Stimulated activated CD8-positive, alpha-beta memory T cell treated with anti-CD3 and anti-CD28 coated beads, Interleukin-4, amount 100 ng/mL, for 4 hours (primary cell): ENCODE data around the gene GRIN2A.

Source experiments
- DNase-seq, 2 donors: peaks; one replicate each; pipeline ENCODE4 v3.0.0-alpha.2; 2020; ENCODE audit warnings: low read depth in 2 of 2, low spot score in 1 of 2

Gene GRIN2A

DNA sequence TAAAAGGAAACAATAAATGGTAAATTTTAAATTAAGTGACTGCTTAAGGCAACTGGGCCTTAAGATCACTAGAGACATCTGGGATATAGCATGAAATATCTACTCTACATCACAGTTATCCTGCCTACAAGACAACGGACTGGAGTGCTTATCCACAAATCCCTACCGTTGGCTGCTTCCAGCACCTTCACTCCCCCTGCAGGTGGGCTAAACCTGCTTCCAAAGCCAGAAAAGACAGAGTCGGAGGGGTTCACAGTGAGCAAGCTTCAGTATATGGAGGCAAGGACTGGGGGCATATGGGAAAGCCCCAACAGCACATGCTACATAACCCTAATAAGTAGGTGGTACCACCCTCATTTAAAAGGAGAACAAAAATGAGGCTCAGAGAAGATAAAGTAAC, 45.3 kb downstream of the GRIN2A start:
- no peak for DNase-seq

GRCh38 chr16:10130538-10130937, 51.7 kb downstream of the GRIN2A start:
- DNase-seq, result no peak

GRCh38 chr16:10128397-10129258, 53.6 kb downstream of the GRIN2A start:
- DNase-seq, result no peak

GRCh38 chr16:10126686-10127085, 55.5 kb downstream of the GRIN2A start:
- no peak for DNase-seq

GRCh38 chr16:10123141-10123540, 59.1 kb downstream of the GRIN2A start:
- DNase-seq, result no peak

GRCh38 chr16:10122546-10122945, 59.7 kb downstream of the GRIN2A start:
- no peak for DNase-seq

- no peak for DNase-seq
These were observed 60.3 kb downstream of the GRIN2A start for GRCh38 chr16:10121897-10122425.

DNA sequence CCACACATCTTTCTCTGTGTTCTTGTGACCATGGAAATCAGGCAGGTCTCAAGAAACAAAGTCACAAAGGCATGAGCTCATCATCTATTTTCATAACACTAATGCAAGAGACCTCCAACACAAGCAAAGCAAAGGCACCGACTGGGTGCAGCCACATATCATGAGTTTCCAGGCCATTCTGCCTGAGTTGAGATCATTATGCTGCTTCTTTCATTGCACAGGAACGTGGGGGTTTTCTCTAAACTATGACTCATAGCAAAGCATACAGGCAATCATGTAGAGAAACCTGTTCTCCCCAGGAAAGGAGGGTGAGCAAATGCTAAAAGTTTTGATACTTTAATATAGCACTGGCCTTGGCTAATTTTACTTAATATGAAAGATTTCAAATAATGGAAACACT, 60.7 kb downstream of the GRIN2A start:
- DNase-seq, result no peak

- DNase-seq, result no peak
These were observed 61.3 kb downstream of the GRIN2A start for GRCh38 chr16:10120953-10121352.

DNA sequence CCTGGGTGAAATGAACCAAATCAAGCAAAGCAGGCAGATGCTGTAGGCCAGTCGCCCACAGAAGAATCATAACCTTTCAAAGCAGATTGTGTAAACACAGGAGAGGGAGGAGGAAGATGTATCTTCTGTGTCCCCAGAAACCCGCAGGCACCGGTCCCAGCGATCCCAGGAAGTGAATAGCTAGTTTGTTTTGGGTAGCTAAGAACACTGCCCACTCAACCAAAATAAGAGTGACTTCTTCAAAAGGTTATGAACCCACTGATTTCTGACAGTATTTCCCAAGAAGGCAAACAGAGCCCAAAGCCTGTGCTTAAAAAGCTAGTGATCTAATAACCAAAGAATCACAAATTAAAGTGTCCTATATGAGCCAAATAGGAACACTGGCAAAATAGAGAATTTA, 67.8 kb downstream of the GRIN2A start:
- no peak for DNase-seq

DNA sequence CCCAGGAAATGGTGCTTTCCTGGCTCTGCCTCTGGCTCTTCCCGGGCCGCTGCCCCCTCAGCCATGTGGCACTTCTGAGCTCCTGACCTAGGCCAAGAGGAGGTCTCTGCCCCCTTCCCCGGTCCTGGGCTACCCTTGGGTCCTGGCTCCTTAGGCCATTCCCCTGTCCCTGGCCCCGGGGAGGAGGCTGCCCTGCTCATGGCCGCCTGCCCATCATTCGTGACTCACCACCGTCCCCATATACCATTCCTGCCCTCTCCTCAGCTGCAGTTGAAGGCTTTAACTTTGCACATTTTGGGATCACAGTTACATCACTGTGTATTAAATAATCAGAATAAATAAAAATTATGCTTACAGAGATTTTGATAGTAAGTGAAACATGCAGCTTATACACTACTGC, 69.0 kb downstream of the GRIN2A start:
- DNase-seq, result no peak

DNA sequence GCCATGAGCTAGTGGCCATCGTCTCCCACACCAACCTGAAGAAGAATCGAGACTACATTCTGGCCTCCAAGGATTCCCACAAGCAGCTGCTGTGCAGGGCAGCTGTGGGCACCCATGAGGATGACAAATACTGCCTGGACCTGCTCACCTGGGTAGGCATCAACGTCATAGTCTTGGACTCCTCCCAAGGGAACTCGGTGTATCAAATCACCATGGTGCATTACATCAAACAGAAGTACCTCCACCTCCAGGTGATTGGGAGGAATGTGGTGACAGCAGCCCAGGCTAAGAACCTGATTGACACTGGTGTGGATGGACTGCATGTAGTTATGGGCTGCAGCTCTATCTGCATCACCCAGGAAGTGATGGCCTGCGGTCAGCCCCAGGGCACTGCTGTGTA, 70.2 kb downstream of the GRIN2A start:
- no peak for DNase-seq

GRCh38 chr16:10111156-10111761, 71.0 kb downstream of the GRIN2A start:
- DNase-seq, result no peak

DNA sequence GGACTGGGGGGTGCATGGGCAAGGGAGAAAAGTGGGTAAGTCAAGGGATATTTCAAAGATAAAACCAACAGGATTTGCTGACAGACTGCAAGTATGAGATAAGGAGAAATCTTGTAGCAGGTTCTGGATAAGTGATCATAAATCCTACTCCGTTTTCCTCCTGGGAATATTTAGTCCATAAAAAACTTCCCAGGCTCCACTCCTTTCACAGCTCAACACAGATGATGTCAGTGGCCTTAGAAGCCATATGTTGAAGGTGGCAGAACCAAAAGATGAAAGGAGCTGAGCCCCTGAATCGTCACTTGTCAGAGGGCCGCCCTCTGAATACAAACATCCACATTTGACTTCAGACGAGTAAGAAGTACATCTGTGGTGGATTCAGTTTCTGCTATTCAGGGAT, 71.7 kb downstream of the GRIN2A start:
- no peak for DNase-seq

- no peak for DNase-seq
These were observed 75.1 kb downstream of the GRIN2A start for GRCh38 chr16:10107081-10107480.

- DNase-seq, result no peak
These were observed 78.5 kb downstream of the GRIN2A start for GRCh38 chr16:10103700-10104099.

- no peak for DNase-seq
These were observed 79.1 kb downstream of the GRIN2A start for GRCh38 chr16:10103118-10103517.

DNA sequence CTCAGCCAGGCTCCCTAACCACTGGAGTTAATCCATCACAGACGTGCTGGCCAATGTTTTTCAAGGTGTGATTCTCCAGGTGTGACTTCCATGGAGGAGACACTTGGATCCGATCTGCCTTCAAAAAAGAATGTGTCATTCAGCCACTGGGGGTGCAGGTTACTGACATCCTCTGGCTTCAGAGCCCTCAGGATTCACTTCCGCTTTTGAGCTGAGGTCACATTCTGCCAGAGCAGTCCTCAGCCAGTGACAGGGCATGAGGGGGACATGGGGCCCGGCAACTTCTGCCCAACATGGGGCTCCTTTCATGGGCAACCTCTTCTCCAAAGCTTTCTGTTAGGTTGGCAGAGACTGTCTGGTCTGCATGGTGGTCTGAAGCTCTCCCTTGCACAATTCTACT, 81.4 kb downstream of the GRIN2A start:
- DNase-seq, result no peak

- no peak for DNase-seq
These were observed 83.2 kb downstream of the GRIN2A start for GRCh38 chr16:10098991-10099390.

DNA sequence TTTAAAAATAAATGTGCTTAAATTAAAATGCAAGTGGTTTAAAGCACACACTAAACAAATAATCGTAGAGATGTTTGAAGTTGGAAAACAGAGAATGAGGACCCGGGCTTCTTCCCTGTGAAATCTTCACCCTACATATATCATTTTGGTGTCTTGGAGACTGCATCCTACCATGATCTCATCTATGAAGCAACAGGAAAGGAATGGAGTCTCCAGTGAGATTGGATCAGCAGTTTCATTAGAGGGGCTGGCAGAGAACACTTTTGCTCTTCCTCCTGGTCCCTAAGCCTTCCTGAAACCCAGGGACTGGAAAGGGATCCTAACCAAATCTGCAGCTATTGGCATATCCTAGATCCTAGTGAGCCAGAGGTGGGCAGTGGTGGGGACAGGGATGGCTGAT, 85.0 kb downstream of the GRIN2A start:
- DNase-seq, result no peak

GRCh38 chr16:10093576-10093975, 88.7 kb downstream of the GRIN2A start:
- no peak for DNase-seq

- no peak for DNase-seq
These were observed 91.4 kb downstream of the GRIN2A start for GRCh38 chr16:10090816-10091215.

DNA sequence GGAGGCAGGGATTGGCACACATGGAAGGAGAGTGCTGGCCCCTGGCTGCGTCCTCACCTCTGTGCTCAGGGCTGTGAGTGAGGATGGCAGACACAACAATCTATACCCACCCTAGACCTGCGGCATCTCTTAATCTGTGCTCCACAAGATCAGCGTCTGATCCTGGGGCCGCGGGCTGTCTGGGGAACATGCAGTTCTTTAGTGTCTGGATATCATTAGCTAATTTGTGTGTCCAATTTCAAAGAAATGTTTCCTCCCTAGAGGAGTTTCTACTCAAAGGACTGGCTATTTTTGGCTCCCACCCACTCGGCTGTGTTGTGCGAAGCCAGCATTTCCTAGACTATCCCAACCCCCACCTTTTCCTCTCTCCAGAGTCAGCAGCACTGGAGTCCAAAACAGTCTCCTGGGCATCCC, 93.8 kb downstream of the GRIN2A start:
- DNase-seq, result no peak
